ENCODE data around the gene DERA.

DNA sequence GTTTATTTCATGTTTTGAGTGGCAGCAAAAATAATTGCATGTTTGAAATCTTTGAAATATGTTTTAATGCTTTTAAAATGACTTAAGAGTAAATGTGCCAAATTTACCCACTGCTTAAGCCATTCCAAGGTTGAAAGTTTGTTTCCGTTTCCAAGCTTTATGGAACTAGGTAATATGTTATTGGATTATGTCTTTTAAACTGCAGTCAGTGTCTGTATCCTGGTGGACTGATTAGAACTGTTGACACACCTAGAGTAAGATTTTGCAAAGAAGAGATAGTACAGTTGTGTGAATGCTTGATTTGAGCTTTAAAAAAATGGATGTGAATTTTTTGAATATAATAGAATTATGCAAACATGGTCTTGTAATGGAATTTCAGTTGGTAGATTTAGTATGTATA, 135.1 kb downstream of the DERA start:
- TF ChIP-seq POLR2A (IDR thresholded peaks at IDR 0.05) (no peak), CTCF (IDR thresholded peaks at IDR 0.05) (no peak)

Data from breast epithelium (tissue), 3 donors.